ENCODE data around the gene ADM.

Gene ADM

DNA sequence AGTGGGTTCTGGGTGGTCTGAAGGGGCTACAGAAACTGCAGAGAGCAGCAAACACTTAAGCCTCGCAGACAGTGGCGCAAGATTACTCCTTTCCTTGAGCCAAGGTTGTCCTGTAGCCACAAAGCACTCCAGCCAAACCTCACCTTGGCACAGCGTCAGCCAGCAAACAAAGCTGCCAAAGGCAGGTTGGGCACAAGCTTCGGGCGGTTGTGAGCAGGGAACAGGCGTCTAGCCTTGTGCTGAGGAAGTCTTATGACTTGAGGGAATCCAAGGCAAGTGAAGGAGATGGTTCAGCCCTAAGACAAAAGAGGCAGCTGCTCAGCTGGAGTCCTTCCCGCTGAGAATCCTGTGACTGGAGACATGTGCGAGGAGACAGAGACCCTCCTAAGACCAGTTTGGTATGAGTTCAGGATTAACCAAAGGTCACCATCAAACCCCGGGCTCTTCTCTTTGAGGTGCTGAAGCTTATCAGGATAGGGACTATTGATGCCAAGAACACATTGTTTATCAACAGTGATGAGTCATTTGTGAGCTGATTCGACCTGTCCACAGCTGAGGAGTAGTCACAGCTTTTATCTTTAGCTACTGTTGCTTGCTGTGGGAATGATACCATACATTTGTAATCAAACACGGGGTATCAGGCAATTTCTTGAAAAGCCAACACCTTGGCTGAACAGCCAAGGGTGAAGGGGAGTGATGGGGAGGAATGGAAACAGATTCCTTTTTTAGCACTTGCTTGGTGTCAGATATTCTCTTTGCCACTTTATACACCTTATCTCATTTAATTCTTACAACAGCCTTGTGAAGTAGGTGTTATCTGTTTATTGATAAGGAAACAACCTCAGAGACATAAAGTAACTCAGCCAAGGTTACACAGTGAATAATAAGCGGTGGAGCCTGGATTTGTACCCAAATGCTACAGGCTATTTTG, 4.6 kb downstream of the ADM start:
- DNase-seq (ENCODE audit: low read depth) = peak; percentile 94

DNA sequence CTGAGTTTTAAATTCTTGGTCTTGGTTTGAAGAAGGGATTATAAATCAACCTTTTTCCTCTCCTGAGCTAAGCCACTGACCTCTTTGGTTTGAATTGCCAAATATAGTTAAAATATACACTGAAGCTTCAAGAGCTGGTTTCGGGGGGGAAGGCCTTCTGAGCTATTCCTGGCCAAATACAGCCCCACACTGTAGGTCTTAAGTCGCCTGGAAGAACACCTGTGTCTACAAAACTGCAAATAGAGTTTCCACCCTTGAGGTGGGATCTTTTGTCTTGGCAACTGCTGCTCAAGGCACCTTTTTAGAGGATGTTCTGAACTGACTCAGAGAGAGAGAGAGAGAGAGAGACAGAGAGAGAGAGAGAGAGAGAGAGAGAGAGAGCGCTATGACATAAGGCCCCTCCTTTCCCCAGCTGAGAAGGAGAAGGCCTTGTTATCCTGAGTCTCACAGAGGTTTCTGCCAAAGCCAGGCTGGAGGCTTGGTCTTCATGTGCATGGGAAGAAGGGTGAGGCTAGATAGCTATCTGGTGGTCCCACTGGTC, 5.5 kb downstream of the ADM start:
- DNase-seq (ENCODE audit: low read depth) = no peak

DNA sequence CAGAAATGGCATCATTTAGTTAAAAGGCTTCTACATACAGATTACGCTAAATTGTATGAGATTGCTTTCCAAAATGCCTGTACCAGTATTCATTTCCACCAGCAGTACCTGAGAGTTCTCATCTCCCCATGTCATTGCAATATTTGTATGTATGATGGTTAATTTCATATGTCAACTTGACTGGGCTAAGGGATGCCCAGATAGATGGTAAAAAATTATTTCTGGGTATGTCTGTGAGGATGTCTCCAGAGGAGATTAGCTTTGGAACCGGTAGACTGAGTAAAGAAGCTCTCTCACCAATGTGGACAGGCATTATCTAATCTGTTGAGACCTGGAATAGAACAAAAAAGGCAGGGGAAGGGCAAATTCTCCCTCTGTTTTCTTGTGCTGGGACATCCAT, 6.9 kb downstream of the ADM start:
- no peak for DNase-seq (ENCODE audit: low read depth)

DNA sequence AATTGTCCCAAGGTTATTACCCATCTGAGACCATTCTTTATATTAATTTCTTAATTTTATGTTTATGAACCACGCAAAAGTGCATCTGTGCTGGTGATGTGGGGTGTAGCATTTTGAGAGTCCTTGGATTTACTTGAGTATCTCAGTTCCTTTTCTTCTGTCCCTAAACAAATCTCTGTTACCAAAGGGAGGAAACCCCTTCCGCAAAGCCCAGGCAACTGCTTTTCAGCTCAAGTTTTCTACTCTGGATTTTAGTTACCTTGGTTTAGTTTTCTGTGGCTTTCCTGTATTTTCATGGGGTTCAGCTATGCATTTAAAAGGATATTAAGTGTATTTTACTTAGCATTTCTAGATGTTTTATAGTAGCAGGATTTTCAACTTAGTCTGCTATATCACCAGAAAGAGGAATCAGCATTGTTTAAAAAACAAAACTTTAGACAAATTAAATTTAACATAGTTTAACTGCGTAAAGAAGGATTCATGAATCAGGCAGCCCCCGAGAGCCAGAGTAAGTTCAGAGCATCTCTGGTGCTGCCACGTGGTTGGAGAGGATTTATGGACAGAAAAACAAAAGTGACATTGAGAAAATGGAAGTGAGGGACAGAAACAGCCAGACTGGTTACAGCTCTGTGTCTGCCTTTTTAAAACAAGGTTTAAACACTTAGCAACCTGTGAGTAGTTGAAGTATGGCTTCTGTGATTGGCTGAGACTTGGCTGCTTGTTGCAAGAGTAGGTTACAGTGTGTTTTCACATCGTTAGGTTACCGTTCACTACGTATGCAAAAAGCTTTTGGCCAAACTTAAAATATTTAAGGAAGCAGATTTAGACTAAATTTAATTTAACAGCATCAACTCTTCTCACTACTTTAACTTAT, 9.6 kb downstream of the ADM start:
- DNase-seq (ENCODE audit: low read depth) = no peak

DNA sequence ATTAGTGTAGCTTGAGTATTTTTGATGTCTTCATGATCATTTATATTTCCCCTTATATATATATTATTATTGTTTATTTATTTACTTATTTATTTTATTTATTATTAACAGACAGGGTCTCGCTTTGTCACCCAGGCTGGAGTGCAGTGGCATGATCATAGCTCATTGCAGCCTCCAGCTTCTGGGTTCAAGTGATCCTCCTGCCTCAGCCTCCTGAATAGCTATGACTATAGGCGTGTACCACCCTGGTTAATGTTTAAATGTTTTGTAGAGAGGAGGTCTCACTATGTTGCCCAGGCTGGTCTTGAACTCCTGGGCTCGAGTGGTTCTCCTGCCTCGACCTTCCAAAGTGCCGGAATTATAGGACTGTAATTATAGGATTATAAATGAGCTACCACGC, 10.2 kb downstream of the ADM start:
- no peak for DNase-seq (ENCODE audit: low read depth)

DNA sequence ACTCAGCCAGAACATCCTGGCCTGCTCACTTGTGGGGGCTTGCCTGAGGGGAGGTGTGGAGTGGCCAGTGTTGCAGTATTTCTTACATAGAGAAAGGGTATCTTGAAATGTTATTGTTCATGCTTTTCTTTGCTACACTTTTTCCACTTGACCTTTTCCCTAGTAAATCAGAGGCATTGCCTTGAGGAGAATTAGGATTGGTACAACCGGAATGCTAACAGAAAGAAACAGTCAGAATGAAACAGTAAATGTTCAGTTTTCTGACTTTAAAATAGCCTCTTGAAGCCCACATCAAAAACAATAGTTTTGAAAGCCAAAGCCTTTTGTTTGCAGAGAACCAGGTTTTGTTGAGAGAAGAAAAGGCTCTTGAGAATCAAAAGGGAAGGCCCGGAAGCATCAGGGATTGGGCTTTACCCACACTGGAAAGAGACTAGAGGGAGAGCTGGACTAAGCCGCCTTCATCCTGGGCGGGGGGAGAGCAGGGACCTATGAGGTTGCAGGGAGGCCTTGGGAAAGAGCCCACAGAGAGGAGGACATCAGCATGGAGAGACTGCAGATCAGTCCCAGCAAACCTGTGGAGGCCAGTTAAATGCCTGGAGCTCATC, 12.4 kb downstream of the ADM start:
- no peak for DNase-seq (ENCODE audit: low read depth)

DNA sequence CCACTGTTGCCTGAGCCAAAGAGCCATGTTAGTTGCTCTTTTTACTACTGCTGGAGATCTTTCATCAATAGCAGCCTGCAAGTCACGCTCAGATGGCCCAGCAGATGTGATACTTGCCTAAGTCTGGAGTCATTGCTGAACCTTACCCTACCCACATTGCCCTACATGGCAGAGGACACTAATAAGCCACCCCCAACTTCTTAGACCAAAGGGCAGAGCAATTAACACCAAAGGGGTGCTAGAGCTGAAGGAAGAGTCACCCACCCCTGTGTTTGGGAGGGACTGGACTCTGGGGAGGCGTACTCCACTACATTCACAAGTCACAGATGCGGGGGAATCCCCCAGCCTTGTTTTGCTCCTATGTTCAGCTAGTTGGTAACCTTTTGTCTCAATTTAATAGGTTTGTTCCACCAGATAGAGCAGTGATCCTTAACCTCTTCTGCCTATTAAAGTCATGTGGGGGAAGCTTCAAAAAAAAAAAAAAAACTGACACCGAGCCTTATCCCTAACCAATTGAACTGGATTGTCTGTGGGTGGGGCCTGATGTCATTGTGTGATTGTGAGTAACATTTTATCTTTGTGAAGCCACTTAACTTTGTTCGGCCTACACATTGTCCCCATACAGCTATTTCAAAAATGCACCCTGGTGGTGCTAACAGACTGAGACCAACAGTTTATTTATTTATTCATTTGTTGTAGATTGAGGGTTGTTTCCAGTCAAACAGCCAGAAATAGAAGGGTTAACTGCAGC, 13.1 kb downstream of the ADM start:
- DNase-seq (ENCODE audit: low read depth) = no peak

DNA sequence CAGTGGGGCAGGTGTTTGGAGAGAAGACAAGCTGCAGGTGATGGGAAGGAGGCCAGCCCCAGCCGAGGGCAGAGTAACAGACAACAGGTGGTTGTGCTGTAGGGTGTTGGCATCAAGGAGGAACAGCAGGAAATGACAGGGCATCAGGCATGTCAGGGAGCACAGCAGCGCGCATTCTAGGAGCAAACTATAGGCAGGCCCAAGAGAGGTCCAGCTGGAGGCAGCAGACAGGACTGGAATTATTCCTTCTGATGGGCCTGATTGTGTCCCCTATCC, 13.6 kb downstream of the ADM start:
- DNase-seq (ENCODE audit: low read depth) = no peak

DNA sequence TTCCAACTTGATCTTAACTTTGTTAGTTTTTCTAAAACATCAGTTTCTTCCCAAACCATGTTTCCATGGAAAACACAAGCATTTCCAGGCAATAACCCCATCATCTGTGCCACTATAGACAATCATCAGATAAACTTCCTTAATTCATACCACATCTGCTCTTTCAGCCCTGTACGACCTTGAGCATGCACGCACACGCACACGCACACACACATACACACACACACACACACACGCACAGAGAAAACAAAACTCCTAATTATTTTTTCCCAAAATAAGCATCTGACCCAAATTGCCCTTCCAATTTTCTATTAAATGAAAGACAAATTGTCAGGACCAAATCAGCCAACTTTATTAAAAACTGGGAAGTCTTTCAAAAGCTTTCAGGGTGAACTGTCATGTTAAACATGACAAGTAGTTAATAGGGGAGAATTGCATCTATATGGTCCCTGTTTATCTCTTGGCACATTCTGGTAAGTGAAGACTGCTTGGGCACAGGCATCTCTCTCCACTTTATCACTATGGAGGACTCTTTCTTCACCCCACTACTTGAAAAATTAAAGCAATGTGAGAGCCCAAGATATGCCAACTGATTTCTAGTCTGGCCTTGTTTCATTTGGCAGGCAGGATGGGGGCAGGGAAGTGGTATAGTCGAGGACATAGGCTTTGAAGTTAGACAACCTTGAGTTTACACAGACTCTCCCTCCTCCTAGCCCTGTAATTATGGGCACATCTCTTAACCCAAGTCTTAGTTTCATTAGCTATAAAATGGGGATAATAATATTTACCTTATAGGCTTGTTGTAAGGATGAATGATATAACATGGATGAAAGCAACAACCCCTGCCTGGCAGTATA, 15.1 kb downstream of the ADM start:
- DNase-seq (ENCODE audit: low read depth) = no peak

DNA sequence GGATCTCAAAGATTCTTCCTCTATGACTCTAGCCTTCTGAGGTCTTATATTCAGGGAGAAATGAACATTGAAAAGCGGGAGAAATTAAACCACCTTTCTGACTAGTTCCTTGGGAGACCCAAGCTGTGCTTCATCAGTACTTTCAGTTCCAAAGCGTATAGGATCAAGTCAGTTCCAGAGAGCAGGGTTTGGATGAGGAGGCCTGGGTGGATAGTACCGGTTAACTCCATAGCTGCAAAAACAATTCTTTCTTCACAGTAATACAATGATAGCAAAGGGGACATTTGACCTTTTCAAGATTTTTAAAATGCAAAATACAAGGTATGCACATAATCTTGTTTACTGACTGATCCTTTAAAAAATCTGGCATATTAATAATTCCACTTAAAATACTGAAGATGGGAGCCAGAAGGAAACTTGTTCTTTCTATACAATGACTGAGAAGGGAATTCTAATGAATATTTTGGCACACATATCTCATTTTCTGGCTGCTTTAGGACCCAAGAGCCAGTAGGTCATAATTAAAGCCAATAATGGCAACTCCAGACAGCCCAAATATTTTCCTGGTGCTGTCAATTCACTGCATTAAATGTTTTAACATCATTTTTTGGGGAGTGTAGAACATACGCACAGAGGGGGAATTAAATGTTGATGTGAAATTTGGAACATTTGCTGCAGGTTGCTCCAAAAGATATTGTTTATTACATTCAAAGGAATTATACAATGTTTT, 16.0 kb downstream of the ADM start:
- no peak for DNase-seq (ENCODE audit: low read depth)

DNA sequence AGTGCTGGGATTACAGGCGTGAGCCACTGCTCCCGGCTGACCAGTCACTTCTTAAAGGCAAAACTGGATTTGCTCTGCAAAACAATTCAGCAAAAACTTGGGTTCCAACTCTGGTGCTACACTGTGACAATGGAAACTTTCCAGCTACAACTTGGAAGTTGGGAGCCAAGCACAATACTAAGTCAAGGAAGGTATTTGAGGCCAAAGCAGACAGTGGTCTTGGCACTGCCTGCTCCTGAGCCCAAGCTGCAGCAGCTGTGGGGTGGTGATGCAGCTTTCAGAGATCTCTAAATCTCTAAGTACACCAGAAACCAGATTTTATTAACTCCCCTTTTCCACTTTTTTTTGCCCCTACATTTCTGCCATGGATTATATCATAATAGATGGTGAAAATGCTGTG, 17.5 kb downstream of the ADM start:
- DNase-seq (ENCODE audit: low read depth) = no peak

DNA sequence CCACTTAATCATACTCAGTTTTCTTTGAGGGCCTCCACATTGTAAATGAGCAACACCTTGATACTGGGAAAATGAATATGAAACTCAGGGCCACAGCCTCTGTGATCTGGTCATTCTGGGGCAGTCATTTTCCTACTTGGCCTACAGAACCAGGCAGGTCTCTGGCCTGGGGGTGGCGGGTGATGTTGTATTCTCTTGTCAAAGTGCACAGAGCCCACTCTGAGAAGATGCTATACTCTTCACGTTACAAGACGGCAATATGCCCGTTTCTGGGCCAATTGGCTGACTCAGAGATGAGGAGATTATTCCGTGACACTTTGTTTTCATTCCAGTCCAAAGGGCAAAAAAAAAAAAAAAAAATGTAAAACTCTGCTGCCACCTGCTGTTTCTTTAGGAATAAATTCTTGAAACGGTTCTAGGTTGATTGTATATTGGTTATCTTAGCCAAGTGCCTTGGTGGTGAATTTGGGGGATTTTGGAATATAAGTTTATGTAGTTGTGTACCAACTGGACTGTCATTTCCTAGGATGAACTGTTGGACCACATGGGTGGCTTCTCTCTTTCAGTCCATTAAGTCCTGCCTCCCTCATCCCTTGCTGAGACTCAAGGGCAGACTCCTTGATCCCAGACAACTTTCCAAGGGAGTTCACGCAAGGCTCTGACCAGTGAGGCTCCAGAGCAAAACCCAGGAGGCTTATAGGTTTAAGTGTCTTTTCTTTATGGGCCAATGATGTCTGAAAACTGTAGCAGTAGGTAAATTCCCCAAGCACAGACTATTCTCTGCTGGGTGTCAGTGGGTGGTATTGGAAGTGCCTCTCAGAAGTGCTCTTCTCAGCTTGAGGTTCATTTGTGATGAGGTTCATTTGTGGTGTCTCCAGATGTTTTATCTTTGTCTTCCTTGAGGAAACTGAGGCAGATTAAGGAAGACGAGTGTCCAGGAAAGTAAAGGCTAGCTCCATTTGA, 18.2 kb downstream of the ADM start:
- DNase-seq (ENCODE audit: low read depth) = peak; percentile 89

DNA sequence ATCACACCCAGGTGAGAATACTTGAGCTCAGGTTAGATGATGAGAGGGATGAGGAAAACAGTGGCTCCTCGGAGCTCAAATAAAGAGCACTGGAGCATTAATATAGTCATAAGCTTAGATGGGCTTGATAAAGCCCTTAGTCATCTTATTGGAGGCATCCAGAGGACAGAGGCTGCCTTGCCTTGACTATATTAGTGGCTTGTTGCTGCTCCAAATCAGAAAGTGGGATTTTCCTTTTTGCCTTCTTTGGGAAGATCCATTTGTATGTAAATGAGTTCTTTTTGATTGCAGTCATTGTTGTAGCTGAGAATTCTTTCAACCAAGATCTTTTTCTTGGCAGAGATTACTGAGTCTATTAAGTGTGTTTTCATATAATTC, 18.9 kb downstream of the ADM start:
- DNase-seq (ENCODE audit: low read depth) = no peak

DNA sequence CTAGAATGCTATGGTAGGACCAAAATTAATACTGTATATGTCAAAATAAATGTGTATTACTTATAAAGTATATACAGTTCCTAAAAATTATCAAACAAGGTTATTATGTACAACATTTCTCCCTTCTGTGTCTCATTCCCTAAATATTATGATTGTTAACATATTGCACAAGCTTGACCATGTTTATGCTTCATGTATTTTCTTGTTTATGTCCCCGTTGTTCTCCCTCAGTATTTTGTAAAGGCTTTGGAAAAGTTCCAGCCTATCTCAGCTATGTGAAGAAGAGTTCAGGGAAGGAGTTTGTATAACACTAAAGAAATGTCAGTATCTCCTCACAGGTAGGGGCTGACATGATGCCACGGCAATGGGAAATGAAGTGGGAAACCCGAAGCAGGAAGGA, 19.6 kb downstream of the ADM start:
- DNase-seq (ENCODE audit: low read depth) = no peak

DNA sequence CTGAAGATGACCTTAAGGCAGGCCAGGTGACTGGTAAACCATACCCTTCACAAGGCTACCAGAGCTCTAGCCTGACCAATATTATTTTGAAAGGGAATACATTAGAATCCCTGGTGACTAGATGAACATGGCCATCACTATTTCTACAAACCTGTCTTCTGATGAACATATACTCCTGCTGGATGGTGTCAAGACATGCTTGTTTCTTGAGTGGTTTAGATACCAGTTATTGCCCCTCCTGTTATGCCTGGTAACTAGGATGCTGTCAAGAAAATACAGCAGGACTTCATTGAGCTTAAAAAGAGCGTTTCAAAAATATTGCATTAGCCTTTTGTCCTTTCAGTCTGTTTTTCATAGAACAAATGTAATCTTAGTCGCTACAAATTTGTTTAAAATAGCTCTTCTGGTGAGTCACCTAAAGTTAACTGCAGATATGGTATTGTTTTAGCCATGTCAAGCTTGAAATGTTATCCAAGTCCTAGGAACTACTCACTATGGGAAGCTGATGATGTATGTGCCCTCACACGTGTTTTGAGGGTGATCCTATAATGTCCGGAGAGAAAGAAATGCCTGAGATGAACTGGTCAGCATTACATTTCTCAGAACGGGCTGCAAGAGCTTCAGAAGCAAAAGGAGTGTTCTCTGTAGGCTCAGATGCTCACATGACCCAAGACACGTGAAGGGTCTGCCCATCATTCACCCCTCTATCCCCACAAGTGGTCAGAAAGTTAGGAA, 20.6 kb downstream of the ADM start:
- DNase-seq (ENCODE audit: low read depth) = peak; percentile 74

DNA sequence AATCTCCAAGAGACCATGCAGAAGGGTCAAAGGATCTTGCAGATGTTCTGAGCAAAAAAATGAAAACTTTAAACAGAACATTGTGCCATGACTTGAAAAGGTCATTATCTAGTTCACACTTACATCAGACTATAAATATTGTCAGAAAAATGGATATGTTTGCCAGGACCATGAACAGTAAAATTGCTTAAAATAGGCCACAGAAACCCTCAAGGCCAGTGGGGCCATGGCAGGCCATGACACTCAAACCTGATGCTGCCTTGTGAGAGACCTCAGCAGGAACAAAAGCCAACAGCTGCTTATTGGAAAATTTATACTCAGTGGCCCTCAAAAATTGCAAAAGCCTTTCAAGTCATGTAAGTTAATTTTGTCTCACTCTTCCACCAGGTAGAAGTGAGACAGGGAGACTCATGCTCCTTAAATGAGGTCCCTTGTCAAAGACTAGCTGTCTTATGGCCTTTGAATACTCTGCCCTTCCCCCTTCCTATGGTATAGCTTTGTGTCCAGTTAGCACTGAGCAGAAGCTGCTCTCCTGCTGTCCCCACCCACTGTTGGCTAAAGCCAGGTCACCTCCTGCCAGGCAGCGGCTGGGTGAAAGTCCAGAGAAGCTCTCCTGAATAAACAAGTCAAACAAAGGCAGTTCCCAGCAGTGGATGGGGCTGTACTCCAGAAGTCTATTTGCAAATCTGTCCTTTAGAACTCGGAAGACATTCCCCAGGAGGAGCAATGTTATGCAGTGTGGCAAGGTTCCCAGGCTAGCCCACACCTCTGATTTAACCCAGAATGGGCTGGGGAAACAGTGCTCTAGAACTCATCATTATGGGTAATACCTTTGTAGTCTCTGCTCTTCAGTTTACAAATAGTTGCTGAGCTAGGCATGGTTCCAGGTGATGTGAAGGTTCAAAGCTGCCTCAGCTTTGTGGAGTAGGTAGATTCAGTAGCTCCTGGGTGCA, 21.4 kb downstream of the ADM start:
- DNase-seq (ENCODE audit: low read depth) = no peak

DNA sequence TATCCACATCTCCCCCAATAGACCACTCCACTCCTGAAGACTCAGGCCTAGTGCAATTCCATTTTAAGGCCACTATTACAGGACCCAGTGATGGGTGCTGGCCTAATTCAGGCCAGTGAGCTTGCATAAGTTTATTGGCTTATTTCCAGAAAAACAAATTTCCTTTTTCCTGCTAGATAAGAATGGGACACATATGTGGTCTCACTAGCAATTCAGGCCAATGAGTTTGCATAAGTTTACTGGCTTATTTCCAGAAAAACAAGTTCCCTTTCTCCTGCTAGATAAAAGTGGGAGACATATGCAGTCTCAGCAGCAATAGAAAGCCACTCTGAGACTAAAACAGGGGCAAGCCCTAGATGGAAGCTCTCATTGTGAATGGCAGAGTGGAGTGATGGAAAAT, 22.4 kb downstream of the ADM start:
- no peak for DNase-seq (ENCODE audit: low read depth)
